Measurements from ENCODE around the gene XPOT.

XPOT gene

DNA sequence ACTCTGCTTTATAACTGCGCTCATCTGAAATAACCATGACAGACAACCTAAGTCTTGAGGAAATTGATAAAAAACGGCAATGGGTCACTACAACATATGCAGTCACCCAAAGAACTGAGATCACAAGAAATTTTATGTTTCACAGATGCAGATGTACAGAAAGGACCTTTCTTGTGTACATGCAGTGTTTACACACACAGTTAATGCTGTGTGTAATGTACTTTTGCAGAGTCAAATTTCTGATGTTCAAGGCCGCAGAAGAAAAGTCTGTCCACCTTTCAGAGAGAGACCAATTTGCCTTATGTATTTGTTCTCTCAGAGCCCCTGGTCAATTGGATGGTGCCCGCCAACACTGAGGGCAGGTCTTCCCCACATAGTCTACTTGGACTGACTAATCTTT lies 24.8 kb downstream of the XPOT start:
- no peak for DNase-seq

DNA sequence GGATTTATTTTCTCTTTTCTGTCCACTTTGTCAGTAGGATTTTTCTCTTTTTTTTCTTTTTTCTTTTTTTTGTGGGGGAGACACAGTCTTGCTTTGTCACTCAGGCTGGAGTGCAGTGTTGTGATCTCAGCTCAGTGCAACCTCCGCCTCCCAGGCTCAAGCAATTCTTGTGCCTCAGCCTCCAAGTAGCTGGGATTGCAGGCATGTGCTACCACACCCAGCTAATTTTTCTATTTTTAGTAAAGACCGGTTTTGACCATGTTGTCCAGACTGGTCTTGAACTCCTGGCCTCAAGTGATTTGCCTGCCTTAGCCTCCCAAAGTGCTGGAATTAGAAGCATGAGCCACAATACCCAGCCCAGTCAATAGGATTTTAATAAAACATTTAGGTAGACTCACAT lies 26.7 kb downstream of the XPOT start:
- DNase-seq: no peak

DNA sequence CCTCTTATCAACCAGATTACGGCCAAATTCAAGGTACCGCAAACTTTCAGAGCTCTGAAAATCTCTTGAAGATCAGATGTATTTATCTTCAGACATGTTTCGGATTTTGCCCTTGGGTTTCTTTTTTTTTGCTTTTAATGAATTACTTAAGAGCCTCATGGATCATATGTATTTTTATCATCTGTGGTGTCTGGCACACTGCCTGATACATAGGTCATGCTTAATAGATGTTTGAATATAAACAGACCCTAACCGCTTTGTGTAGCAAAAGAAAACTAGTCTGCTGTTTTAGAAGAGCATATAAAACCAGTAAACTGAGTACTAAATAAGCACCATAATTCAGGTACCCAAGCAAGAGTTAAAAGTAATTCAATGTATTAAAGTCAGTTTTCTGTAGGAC lies 27.6 kb downstream of the XPOT start:
- no peak for DNase-seq

DNA sequence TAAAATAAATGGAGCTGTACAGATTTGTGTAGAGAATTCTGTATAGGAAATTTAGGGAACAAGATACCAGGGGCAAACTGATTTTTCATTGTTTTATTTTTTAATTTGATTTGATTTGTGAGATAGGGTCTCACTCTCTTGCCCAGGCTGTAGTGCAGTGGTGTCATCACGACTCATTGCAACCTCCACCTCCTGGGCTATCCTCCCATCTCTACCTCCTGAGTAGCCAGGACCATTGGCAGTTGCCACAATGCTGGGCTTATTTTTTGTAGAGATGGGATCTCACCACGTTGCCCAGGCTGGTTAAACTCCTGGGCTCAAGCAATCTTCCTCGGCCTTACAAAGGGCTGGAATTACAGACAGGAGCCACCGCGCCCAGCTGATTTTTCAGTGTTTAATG lies 29.7 kb downstream of the XPOT start:
- DNase-seq: no peak

DNA sequence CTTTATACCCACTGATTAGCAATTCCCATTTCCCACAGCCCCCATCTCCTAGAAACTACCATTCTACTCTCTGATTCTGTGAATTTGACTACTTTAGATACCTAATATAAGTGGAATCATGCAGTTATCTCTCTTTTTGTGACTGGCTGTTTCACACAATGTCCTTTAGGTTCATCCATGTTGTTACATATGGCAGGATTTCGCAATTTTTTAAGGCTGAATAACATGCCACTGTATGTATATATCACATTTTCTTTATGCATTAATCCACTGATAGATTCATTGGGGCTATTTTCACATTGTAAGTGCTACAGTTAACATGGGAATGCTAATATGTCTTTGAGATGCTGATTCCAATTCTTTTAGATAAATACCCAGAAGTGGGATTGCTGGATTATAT lies 35.9 kb downstream of the XPOT start:
- DNase-seq: no peak

DNA sequence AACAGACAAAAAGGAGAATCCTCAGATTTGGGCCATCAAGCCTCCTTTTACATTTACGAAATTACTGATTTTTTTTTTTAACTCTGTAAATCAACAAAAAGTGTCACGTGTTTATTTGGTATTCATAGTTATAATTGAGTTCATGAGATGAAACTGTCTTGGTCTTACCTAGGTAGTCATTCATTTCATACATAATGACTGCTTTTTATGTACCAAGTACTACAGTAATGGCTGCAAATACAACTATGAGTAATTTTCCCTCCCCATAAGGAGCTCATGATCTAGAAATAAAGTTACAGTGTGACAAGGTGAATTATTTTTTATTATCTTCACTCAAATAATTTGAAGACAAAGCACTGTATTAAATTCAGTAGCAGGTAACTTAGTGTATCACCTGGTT lies 41.3 kb downstream of the XPOT start:
- DNase-seq: no peak

DNA sequence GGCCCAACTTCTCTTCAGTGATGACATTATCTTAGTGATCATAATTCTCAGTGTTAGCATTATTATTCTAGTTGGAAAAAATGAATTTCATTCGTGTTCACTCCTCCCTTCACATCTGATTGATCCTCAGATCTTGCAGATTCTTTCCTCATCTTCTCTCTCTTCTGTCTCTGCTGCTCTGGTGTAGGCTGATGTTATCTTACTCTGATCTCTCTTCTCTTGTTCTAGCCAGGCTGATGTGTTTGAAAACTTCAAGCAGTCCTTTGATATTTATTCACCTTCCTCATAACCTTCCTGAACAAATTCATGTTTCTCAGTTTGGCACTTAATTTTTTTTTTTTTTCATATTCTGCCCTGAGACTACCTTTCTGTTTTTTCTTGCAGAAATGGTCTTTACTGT lies 42.1 kb downstream of the XPOT start:
- DNase-seq: no peak

DNA sequence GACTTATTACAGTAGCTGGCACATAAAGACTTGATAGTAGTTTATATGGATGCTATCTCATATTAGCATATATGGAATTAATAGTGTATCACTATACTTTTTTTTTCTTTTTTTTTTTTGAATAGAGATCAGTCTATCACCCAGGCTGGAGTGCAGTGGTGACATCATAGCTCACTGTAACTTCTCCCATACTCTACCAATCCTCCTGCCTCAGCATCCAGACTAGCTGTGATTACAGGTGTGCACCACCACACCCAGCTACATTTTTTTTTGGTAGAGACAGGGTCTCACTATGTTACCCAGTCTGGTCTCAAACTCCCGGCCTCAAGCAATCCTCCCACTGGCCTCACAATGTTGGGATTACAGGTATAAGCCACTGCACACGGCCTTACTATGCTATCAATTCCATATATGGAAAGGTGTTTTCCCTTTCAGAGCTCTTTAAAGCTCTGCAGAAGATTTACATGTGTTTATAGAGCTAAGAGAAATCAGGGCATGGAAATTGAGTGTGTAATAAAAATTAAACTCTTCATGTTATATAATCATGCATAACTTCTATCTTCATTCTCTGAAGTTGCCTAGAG lies 46.0 kb downstream of the XPOT start:
- no peak for DNase-seq

DNA sequence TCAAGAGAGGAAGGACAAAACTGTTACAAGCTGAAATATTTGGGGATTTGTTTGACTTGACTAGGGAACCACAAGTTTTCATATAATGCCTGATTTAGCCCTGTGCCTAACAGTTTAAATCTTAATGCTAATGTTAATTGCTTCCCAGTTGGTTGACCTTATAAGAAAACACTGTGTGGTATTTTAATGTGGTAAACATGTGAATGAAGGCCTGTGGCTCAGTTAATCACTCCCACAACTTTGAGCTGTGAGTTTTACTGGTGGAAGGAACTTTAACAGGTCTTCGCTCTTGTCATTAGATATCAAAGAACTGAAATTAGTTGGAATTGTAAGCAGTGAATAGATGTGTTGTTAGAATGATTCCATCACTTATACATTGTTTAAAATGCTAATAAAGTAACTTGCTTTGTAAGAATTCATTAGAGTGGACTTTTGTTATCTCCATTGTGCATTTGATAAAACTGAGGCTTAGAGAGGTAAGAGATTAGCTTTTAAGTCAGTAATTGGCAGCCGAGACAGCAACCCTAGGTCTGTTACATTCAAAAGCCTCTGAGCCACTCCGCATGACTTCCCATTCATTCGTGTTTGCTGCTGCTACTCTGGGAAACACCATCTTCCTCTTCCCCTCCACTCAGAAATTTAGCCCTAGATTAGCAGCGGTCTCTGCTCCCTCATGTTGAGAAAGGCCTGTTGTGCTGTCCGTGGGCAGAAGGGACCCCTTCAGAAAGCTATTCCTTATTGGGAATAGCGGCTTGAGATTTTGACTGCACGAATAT lies 46.7 kb downstream of the XPOT start:
- peak; percentile 11 for DNase-seq

DNA sequence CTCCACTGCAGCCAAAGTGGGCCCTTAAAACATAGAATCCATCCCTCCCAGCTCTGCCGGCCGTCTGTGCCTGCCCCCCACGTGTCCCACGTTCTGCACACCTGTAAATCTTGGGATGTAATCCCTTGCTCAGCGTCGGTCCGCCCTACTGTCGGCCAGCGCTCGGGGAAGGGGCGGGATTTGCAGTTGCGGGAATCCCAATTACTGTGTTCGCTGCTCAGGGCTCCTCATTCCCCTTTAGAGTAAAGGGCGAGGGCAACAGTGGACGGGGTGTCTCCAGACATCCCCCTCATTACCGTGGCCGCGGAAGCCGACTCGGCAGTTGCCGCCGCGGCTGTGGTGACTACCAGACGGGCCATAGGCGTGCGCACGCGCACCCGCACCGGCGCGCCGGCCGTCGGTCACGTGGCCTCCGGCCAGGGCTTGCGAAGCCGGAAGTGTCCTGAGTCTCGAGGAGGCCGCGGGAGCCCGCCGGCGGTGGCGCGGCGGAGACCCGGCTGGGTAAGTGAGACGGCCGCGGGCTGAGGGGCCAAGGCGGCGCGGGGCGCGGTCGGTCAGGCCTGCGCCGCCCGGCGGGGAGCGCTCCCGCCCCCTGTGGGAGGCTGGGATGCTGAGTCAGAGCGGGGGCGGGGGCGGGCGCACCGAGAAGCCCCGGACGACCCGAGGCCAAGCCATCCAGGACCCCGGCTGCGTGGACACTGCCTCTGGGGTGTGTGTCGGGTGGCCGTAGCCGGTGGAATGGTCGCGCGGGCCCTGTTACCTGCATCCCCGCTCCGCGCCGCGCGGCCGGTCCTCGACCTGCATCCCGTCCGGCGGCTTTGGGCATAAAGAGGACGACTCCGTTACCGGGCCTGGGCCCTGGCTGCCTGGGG lies 47.7 kb downstream of the XPOT start, which contains the start of gene TBK1:
Gene TBK1 (plus strand): TSS at position 434 of the 872 bp plus-strand sequence. CDS start 3,751 bp downstream, outside the sequence.
- DNase-seq: peak; percentile 80

DNA sequence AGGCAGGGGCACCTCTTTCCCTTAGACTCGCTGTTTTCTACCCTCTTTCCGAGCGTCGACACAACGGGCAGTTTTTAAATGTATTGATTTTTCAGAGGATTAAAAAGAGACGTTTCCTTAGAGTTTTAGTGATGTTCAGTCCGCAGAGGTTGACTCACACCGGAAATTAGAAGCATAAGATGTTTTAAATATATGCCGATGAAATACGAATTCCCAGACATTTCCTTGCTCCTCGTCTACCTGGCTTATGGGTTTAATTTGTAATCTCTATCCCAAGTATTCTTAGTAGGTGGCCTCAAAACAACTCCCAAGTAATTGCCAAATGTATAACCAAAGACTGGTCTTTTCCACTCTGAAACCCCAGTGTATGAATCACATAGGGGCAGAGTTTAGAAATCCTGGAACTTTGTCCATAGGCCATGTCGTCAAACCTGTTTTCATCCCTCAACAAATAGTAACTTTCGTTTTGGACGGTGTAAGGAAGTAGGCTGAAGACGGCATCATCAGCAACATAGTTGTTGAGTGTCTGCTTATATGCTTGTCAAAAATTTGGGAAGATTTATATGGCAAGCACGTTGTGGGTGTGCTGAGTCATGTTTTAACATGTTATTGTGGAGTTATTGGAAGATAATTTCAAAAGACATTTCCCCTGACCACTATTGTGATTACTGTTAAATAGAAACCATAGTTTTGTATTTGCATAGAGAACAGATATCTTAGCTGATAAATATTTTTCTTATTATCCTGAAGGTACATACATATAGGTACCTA lies 48.6 kb downstream of the XPOT start:
- peak; percentile 7 for DNase-seq

DNA sequence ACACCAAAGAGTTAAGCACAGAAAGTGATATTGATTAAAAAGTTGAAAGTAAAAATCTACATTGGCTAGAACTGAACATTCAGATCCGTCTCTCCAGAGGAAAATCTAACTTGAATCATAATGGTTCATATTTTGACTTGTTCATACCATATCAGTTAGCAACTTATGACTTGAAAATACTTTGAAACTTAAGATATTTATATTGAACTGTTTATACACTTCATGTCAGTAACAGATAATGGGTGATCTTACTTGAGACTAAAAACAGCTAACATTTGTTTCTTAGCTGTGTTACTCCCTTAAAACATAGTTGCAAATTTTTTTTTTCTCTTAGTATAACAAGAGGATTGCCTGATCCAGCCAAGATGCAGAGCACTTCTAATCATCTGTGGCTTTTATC lies 51.3 kb downstream of the XPOT start:
- DNase-seq: no peak

DNA sequence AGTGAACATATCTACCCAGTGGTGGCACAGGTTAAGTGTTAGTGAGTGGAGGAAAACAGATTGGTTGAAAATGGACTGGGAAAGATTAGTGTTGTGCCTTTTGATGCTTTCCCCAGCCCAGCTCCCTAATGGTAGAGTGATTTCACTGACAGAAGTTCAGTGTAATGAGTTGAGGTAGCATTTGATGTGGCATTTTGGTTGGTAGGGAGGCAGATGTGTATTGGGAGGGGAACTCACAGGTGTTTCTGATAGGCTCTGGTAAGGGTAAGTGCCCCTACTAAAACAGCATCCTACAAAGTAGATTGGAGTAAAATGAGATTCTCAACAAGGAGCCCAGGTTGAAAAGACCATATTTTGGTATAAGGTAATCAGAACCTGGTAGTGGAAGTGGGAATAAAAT lies 51.9 kb downstream of the XPOT start:
- no peak for DNase-seq

DNA sequence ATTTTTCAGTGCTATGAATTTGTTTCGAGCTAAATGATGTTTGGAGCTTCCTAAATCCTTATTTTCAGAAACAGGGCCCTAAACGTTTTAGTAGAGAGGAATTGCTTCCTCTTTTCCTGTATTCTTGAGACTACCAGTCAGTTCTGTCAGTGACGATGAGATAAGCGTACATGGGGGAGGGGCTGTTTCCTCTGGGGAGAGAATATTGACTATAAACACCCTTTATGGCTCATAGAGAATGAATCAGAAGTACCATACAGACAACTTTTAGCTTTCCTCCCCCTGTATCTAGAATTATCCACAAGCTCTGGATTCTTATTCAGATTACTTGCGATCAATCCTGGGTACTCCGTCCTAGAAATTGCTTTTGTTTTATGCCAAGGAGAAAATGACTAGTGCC lies 52.8 kb downstream of the XPOT start:
- DNase-seq: no peak

DNA sequence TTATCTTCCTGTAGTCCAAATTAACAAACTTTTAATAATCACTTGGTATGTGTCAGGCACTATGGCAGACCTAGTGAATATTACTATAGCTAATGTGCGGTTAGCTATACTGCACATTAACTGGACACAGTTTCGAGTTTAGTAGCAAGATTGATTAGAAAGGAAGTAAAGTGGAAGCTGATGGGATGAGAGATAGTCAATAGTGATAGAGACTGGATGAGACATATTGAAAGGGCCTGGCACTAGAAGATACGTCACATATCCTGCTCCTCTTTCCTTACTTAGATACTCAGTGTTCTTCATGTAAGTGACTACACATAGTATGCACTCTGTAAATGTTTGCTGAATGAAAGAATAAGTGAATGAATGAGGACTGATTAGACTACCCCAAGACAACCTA lies 53.3 kb downstream of the XPOT start:
- DNase-seq: no peak

DNA sequence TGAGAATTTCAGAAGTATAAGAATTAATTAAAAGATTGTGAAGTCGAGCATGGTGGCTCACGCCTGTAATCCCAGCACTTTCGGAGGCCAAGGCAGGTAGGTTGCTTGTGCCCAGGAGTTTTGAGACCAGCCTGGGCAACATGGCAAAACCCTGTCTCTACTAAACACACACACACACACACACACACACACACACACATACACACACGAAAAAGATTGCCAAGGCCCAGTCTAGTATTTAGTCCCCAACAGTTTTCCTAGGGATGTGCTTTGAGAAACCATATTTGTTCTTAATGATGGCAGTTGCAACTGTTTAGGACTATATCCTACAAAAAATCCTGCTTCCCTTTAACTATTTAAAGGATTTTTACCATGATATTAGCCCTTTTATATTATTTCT lies 53.7 kb downstream of the XPOT start:
- no peak for DNase-seq

DNA sequence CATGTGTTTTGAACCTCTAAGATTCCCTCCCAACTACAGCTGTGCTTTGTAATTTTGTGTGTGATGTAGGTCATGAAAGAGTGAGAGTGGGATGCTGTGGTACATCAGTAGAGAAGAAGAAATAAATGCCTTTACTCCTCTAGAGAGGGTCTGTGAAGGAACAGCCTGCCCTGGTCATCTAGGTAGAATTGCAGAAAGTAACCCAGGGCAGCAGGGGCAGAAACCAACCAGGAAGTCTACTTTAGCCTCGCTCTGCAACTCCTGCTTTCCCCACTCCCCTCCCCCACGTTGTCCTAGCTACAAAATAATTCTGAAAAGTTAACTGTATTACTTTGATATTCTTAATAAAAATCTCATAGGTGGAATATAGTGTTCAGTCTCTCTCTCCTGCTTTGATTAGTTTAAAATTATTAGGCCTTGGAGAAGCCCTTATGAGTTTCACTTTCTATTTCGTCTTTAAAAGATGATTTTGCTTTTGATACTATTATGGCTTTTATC lies 55.3 kb downstream of the XPOT start:
- DNase-seq: no peak

DNA sequence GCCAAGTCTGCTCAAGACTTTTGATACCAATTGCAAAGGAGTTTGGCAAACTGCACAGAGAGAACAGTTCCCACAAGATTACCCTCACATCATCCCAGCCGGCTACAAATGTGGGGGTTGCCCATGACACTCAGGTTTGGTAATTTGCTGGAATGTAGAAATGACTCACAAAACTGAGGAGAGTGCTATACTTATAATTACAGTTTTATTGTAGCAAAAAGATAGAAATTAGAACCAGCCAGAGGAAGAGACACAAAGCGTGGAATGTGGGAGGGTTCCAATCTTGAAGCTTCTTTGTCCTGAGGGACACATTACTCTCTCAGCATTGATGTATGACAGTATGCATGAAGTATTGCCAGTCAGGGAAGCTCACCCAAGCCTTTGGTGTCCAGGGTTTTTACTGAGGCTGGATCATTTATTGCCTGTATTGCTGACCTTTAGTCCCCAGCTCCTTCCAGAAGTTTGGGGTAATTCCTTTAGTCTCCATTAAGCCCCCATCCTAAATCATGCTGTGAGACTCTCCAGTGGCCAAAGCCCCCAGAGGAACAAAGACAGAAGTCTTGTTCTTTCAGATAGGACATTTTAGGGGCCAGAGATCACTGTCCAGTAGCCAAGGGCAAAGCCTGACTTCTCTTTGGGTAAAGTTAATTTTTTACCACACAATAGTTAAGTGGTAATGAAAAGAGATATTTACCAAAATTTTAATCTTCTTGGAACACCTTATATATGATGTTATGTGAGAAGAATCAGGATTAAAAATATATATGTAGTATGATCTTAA lies 57.6 kb downstream of the XPOT start:
- DNase-seq: no peak

DNA sequence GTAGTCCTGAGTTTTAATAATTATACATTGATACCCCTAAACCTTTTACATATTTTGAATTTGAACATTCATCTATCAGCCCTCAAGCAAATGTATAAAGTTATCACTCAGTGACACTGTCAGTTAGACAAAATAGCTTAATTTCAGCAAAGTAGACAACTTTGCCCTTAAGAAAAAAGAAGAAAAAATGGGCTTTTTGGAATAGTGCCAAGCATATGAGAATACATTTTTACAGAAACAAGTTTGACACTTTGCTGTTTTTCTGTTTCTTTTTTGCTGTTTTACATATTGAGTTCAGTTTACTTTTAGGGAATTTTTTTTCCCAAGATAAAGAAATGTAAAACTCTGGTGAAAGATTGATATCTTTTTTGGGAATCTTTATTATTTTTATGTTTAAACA lies 62.0 kb downstream of the XPOT start:
- no peak for DNase-seq

DNA sequence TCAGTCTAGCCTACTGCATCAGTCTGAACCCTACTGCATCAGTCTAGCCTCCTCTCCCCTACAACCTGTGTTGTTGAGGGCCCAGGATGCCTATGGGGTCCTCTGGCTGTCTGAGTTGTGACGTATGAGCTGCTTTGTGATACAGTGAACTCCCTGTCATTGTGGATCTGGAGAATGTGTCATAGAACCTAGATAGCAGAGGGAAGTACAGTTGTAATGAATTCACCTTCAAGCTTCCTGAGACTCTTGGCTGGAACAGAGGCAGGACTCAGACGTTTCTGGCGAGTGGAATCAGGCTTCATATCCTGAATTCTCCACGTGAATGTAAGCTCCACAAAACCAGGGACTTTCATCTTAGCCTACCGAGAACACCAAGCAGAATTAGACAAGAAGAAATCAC lies 64.8 kb downstream of the XPOT start:
- no peak for DNase-seq

DNA sequence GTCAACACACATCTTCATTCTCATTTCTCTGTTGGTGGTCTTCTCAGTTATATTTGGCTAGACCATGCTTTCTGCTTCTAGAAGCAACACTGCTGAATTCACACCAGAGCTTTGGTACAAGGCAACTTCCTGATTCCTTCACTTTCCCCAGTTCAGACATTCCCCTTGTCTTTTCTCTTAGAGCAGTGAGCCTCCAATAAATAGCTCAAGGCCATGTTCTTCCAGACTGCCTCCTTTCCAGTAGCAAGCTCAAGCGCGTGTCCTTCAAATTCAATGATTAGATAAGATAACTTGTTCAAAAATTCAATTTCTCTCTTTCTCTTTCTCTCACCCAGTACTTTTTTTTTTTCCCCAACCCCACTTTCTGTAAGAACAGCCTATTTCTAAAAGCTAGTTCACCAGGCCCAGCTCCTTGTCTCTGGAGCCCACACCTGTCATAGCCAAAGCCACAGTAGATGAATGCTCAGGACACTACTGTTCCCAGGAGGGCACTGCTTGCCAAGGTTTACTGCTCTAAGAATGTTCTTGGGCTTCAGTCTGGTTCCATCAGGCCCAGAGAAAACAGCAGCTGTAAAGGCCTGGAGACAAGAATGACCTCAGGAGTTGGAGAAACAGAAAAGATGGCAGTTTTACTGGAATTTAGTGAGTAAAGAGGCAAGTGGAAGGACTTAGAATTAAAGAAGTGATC lies 65.4 kb downstream of the XPOT start:
- DNase-seq: no peak

All from NCI-H1105 (cell line).